Measurements from ENCODE around the gene ZNF579.
A peak's percentile ranks its signal among the peaks of the same experiment; 100 is the strongest.

ZNF579 gene

GRCh38 chr19:55611983-55612645, 31.5 kb upstream of the ZNF579 start:
- FAIRE-seq: no peak

- no peak for FAIRE-seq
These were observed 30.8 kb upstream of the ZNF579 start for GRCh38 chr19:55611300-55611982.

- FAIRE-seq: no peak
These were observed 28.7 kb upstream of the ZNF579 start for GRCh38 chr19:55609326-55609725.

- FAIRE-seq: no peak
These were observed 26.2 kb upstream of the ZNF579 start for GRCh38 chr19:55606817-55607216.

- no peak for FAIRE-seq
These were observed 25.8 kb upstream of the ZNF579 start for GRCh38 chr19:55606471-55606787.

GRCh38 chr19:55605637-55606470, 25.2 kb upstream of the ZNF579 start, which contains the start of gene ZNF865:
Gene ZNF865, plus strand, starts transcription at chr19:55605647. Its CDS starts 7,972 bp downstream, at chr19:55613619.
- no peak for FAIRE-seq

- FAIRE-seq: peak; percentile 52
These were observed 24.6 kb upstream of the ZNF579 start for GRCh38 chr19:55605207-55605636.

- no peak for FAIRE-seq
These were observed 23.1 kb upstream of the ZNF579 start for GRCh38 chr19:55603581-55604292.

- FAIRE-seq: no peak
These were observed 22.5 kb upstream of the ZNF579 start for GRCh38 chr19:55603115-55603514.

- no peak for FAIRE-seq
These were observed 21.7 kb upstream of the ZNF579 start for GRCh38 chr19:55602104-55603001.

GRCh38 chr19:55601084-55601483, 20.4 kb upstream of the ZNF579 start:
- FAIRE-seq: no peak

GRCh38 chr19:55600662-55601028, 20.0 kb upstream of the ZNF579 start:
- no peak for FAIRE-seq

GRCh38 chr19:55599842-55600661, 19.4 kb upstream of the ZNF579 start, which contains the start of gene ZNF524:
Gene ZNF524, plus strand, starts transcription at chr19:55600288. Its CDS starts 1,825 bp downstream, at chr19:55602113.
- no peak for FAIRE-seq

GRCh38 chr19:55599468-55599841, 18.8 kb upstream of the ZNF579 start, which contains the start of gene FIZ1:
Gene FIZ1, minus strand, starts transcription at chr19:55599517. Its CDS starts 1,652 bp downstream, at chr19:55597865.
- FAIRE-seq: peak; percentile 80

GRCh38 chr19:55598719-55599467, 18.2 kb upstream of the ZNF579 start:
- FAIRE-seq: peak; percentile 71

- no peak for FAIRE-seq
These were observed 17.4 kb upstream of the ZNF579 start for GRCh38 chr19:55598034-55598433.

GRCh38 chr19:55597501-55597921, 16.9 kb upstream of the ZNF579 start:
- no peak for FAIRE-seq

GRCh38 chr19:55596304-55596703, 15.7 kb upstream of the ZNF579 start:
- no peak for FAIRE-seq

GRCh38 chr19:55594996-55595545, 14.4 kb upstream of the ZNF579 start:
- FAIRE-seq: no peak
